Measurements from ENCODE around the gene NHS. TPM values are rescaled to one million over a fixed set of nuclear protein-coding genes. Genes with fewer than 3 reads are reported as not detected.

The NHS gene
- total and polyA plus RNA-seq, 2 of the 13 experiments (the other 11 are each of a cell fraction or from before 2014, with no cell fraction given), result 0.02 TPM; not detected in 1

DNA sequence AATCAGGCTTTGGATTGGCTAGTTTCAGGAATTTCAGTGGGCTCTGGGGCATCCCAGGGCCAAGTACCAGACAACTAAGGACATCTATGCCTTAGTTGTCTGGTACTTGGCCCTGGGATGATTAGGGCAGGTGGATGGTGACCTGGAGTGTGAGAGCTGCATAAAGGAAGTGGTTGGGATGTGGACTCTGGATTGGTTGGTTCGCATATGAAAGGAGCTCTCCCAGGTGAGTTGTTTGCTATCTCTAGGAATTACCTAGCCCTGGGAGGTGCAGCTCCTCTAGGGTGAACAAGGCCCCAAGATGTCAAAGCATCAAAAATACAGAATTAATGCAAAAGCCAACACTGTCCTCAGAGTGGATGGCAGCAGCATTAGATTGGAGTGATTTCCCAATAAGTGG lies 109.6 kb downstream of the NHS start:
- ChIA-PET POLR2A (no interaction called here), CTCF (ENCODE audit: low intra/inter-chr PET ratio, low total read pairs) (no interaction called here)
- no peak for FAIRE-seq
- Histone ChIP-seq H3K4me1 (ENCODE audit: insufficient read depth, low read length) (no peaks in the 10 kb centered on the region), H2AFZ (ENCODE audit: low read length) (no peak overlapping the region), H3K27me3 (ENCODE audit: control insufficient read depth in 1 of 2, insufficient read depth in 2 of 2, low read length in 2 of 2) (no peaks in the 10 kb centered on the region), H3K9me3 (ENCODE audit: low read length) (no peaks in the 10 kb centered on the region), H4K20me1 (ENCODE audit: insufficient read depth, low read length) (no peaks in the 10 kb centered on the region), H3K4me3 (replicated peaks in 1 of 3; ENCODE audit: insufficient read depth in 1 of 3, low read depth in 2 of 3, low read length in 3 of 3) (no peak overlapping the region), H3K36me3 (replicated peaks in 1 of 2; ENCODE audit: control insufficient read depth in 1 of 2, insufficient read depth in 2 of 2, low read length in 2 of 2) (no peaks in the 10 kb centered on the region), H3K9ac (ENCODE audit: insufficient read depth, low read depth, low read length) (no peak overlapping the region), H3K4me2 (ENCODE audit: low read depth, low read length) (no peak overlapping the region), H3K79me2 (ENCODE audit: insufficient read depth, low read length) (no peaks in the 10 kb centered on the region), H3K27ac (ENCODE audit: extremely low read length, insufficient read depth, low read length) (no peak overlapping the region)
- in situ Hi-C loops (cut with HindIII; ENCODE audit: extremely low pct_ligation_motif_present, low pct_unique_long_range_greater_than_20kb) (no loop called here), intact Hi-C loops (cut with micrococcal nuclease; ENCODE audit: unreplicated experiment) (no loop called here)
- no peak for DNase-seq (ENCODE audit: low spot score)
- BruUV-seq (replicated peaks), result no TSS peak
- WGBS (ENCODE audit: low lambda C conversion rate), result no CpG with 5 or more reads among the region's 1 CpG
- TF ChIP-seq SMAD3 (CRISPR knock-in tag; IDR thresholded peaks at IDR 0.05) (no peak), BCL6 (CRISPR knock-in tag; IDR thresholded peaks at IDR 0.05) (no peak), MAFF (IDR thresholded peaks at IDR 0.05; ENCODE audit: low read depth, low read length) (no peak), ZNF558 (CRISPR knock-in tag; IDR thresholded peaks at IDR 0.05; ENCODE audit: borderline replicate concordance) (no peak), ZFP36L2 (CRISPR knock-in tag; IDR thresholded peaks at IDR 0.05) (no peak), ZNF431 (CRISPR knock-in tag; IDR thresholded peaks at IDR 0.05; ENCODE audit: borderline replicate concordance, low read depth) (no peak), ZNF549 (CRISPR knock-in tag; IDR thresholded peaks at IDR 0.05) (no peak), PLRG1 (conservative IDR thresholded peaks at IDR 0.05) (no peak), TRIM24 (CRISPR knock-in tag; IDR thresholded peaks at IDR 0.05) (no peak), SP140L (CRISPR knock-in tag; IDR thresholded peaks at IDR 0.05; ENCODE audit: borderline replicate concordance) (no peak), ZKSCAN8 (CRISPR knock-in tag; IDR thresholded peaks at IDR 0.05; ENCODE audit: borderline replicate concordance) (no peak)
- TF ChIP-seq, protein P1, sequence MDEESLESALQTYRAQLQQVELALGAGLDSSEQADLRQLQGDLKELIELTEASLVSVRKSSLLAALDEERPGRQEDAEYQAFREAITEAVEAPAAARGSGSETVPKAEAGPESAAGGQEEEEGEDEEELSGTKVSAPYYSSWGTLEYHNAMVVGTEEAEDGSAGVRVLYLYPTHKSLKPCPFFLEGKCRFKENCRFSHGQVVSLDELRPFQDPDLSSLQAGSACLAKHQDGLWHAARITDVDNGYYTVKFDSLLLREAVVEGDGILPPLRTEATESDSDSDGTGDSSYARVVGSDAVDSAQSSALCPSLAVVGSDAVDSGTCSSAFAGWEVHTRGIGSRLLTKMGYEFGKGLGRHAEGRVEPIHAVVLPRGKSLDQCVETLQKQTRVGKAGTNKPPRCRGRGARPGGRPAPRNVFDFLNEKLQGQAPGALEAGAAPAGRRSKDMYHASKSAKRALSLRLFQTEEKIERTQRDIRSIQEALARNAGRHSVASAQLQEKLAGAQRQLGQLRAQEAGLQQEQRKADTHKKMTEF (CRISPR knock-in tag; IDR thresholded peaks at IDR 0.05), result no peak
- TF ChIP-seq, protein P2, sequence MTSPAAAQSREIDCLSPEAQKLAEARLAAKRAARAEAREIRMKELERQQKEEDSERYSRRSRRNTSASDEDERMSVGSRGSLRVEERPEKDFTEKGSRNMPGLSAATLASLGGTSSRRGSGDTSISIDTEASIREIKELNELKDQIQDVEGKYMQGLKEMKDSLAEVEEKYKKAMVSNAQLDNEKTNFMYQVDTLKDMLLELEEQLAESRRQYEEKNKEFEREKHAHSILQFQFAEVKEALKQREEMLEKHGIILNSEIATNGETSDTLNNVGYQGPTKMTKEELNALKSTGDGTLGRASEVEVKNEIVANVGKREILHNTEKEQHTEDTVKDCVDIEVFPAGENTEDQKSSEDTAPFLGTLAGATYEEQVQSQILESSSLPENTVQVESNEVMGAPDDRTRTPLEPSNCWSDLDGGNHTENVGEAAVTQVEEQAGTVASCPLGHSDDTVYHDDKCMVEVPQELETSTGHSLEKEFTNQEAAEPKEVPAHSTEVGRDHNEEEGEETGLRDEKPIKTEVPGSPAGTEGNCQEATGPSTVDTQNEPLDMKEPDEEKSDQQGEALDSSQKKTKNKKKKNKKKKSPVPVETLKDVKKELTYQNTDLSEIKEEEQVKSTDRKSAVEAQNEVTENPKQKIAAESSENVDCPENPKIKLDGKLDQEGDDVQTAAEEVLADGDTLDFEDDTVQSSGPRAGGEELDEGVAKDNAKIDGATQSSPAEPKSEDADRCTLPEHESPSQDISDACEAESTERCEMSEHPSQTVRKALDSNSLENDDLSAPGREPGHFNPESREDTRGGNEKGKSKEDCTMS (CRISPR knock-in tag; conservative IDR thresholded peaks at IDR 0.05), result no peak
- ATAC-seq, result no peak
